Skeletal muscle tissue (tissue), 4 donors: ENCODE measurements around the gene ALPK3. TPM values are rescaled to one million over a fixed set of nuclear protein-coding genes. Genes with fewer than 3 reads are reported as not detected.
A peak's percentile ranks its signal among the peaks of the same experiment; 100 is the strongest.

ENCODE experiments used
- H3K27ac ChIP-seq: one replicate; pipeline ENCODE4 v1.7.0; 2013; ENCODE audit warnings: mild to moderate bottlenecking, low read depth, low read length, inconsistent platforms
- H3K27me3 ChIP-seq, 3 donors: one replicate each; pipeline ENCODE4 v1.7.0; 2013; ENCODE audit warnings: low read length in 3 of 3; ENCODE audit not compliant: control insufficient read depth in 3 of 3, insufficient read depth in 3 of 3
- H3K36me3 ChIP-seq, 3 donors: one replicate each; pipeline ENCODE4 v1.7.0; 2013; ENCODE audit warnings: low read length in 3 of 3; ENCODE audit not compliant: control insufficient read depth in 3 of 3, insufficient read depth in 3 of 3
- H3K4me1 ChIP-seq, 3 donors: one replicate each; pipeline ENCODE4 v1.7.0; 2013; ENCODE audit warnings: low read length in 3 of 3, mild to moderate bottlenecking in 3 of 3; ENCODE audit not compliant: control insufficient read depth in 3 of 3, insufficient read depth in 3 of 3
- H3K4me3 ChIP-seq, 3 donors: one replicate each; pipeline ENCODE4 v1.7.0; 2013; ENCODE audit warnings: low read length in 3 of 3
- H3K9ac ChIP-seq, 3 donors: one replicate each; pipeline ENCODE4 v1.7.0; 2013; ENCODE audit warnings: low read length in 3 of 3, mild to moderate bottlenecking in 3 of 3, moderate library complexity in 2 of 3, low read depth in 1 of 3
- H3K9me3 ChIP-seq, 3 donors: one replicate each; pipeline ENCODE4 v1.7.0; 2013; ENCODE audit warnings: low read length in 3 of 3; ENCODE audit not compliant: control insufficient read depth in 3 of 3
- total RNA-seq: library from RNA; depleted of rRNA; stranded (reverse); fragments of >200 nt; gene quantifications from one replicate; pipeline ENCODE4 v1.2.3, GENCODE V29; 2014
- donor health status: Osteomylitis.

Gene ALPK3
- total RNA-seq, 1 donor from 2014 or later: 33.4 TPM

GRCh38 chr15:84830036-84830435 is 12.9 kb downstream of the ALPK3 start:
- H3K4me1 ChIP-seq: peaks cover 92 to 98% (median 93%) of the 10 kb centered on the region in 3 donors
- H3K27ac ChIP-seq: peak overlapping the region; percentile 97
- no peak overlapping the region for H3K4me3 ChIP-seq
- no peak overlapping the region for H3K9ac ChIP-seq
- peaks cover 30 to 38% (median 32%) of the 10 kb centered on the region in 3 donors for H3K36me3 ChIP-seq
- H3K27me3 ChIP-seq: no peaks in the 10 kb centered on the region
- no peaks in the 10 kb centered on the region for H3K9me3 ChIP-seq

- Histone ChIP-seq H3K27me3 (no peaks in the 10 kb centered on the region), H3K9ac (peak overlapping the region in 2 of 3 donors; percentile 17 to 39), H3K27ac (peak overlapping the region; percentile 97), H3K36me3 (peaks cover 30 to 43% (median 32%) of the 10 kb centered on the region in 3 donors), H3K4me1 (peaks cover 93 to 99% (median 95%) of the 10 kb centered on the region in 3 donors), H3K4me3 (no peak overlapping the region), H3K9me3 (no peaks in the 10 kb centered on the region)
These were observed 13.9 kb downstream of the ALPK3 start for GRCh38 chr15:84831028-84831427.

GRCh38 chr15:84831613-84832012 is 14.5 kb downstream of the ALPK3 start:
- Histone ChIP-seq H3K9ac (peak overlapping the region in 1 of 3 donors; percentile 50), H3K27me3 (no peaks in the 10 kb centered on the region), H3K4me1 (peaks cover 93 to 99% (median 95%) of the 10 kb centered on the region in 3 donors), H3K27ac (peak overlapping the region; percentile 97), H3K36me3 (peaks cover 27 to 38% (median 32%) of the 10 kb centered on the region in 3 donors), H3K4me3 (no peak overlapping the region), H3K9me3 (no peaks in the 10 kb centered on the region)

- no peaks in the 10 kb centered on the region for H3K9me3 ChIP-seq
- peaks cover 21 to 36% (median 30%) of the 10 kb centered on the region in 3 donors for H3K36me3 ChIP-seq
- H3K27ac ChIP-seq: peak overlapping the region; percentile 97
- peak overlapping the region in 2 of 3 donors; percentile 42 to 50 for H3K9ac ChIP-seq
- H3K27me3 ChIP-seq: no peaks in the 10 kb centered on the region
- H3K4me3 ChIP-seq: no peak overlapping the region
- peaks cover 93 to 99% (median 95%) of the 10 kb centered on the region in 3 donors for H3K4me1 ChIP-seq
These were observed 15.4 kb downstream of the ALPK3 start for GRCh38 chr15:84832448-84833040.

GRCh38 chr15:84833447-84834228 is 16.5 kb downstream of the ALPK3 start:
- no peaks in the 10 kb centered on the region for H3K9me3 ChIP-seq
- peaks cover 16 to 32% (median 27%) of the 10 kb centered on the region in 3 donors for H3K36me3 ChIP-seq
- H3K27ac ChIP-seq: peak overlapping the region; percentile 97
- peak overlapping the region in 1 of 3 donors; percentile 37 for H3K4me3 ChIP-seq
- no peaks in the 10 kb centered on the region for H3K27me3 ChIP-seq
- peak overlapping the region; percentile 22 to 75 (median 55) for H3K9ac ChIP-seq
- peaks cover 91 to 97% (median 93%) of the 10 kb centered on the region in 3 donors for H3K4me1 ChIP-seq

- peaks cover 91 to 97% (median 93%) of the 10 kb centered on the region in 3 donors for H3K4me1 ChIP-seq
- H3K9ac ChIP-seq: peak overlapping the region; percentile 22 to 75 (median 69)
- peaks cover 21 to 33% (median 31%) of the 10 kb centered on the region in 3 donors for H3K36me3 ChIP-seq
- peak overlapping the region in 2 of 3 donors; percentile 3 to 15 for H3K4me3 ChIP-seq
- H3K9me3 ChIP-seq: no peaks in the 10 kb centered on the region
- H3K27ac ChIP-seq: peak overlapping the region; percentile 97
- H3K27me3 ChIP-seq: no peaks in the 10 kb centered on the region
These were observed 17.2 kb downstream of the ALPK3 start for GRCh38 chr15:84834229-84834955.

- H3K4me1 ChIP-seq: peaks cover 92 to 98% (median 94%) of the 10 kb centered on the region in 3 donors
- H3K9me3 ChIP-seq: no peaks in the 10 kb centered on the region
- H3K27ac ChIP-seq: peak overlapping the region; percentile 97
- peaks cover 24 to 37% (median 36%) of the 10 kb centered on the region in 3 donors for H3K36me3 ChIP-seq
- no peaks in the 10 kb centered on the region for H3K27me3 ChIP-seq
- peak overlapping the region in 1 of 3 donors; percentile 50 for H3K4me3 ChIP-seq
- H3K9ac ChIP-seq: peak overlapping the region; percentile 60 to 75 (median 69)
These were observed 17.8 kb downstream of the ALPK3 start for GRCh38 chr15:84834969-84835368.

GRCh38 chr15:84835661-84836337 is 18.6 kb downstream of the ALPK3 start:
- Histone ChIP-seq H3K27me3 (no peaks in the 10 kb centered on the region), H3K9ac (peak overlapping the region; percentile 60 to 75 (median 69)), H3K36me3 (peaks cover 28 to 35% (median 34%) of the 10 kb centered on the region in 3 donors), H3K4me1 (peaks cover 92 to 98% (median 95%) of the 10 kb centered on the region in 3 donors), H3K9me3 (no peaks in the 10 kb centered on the region), H3K27ac (peak overlapping the region; percentile 97), H3K4me3 (peak overlapping the region in 2 of 3 donors; percentile 33 to 50)

- Histone ChIP-seq H3K4me1 (peaks cover 94 to 98% (median 97%) of the 10 kb centered on the region in 3 donors), H3K27ac (peak overlapping the region; percentile 97)
These were observed 19.7 kb downstream of the ALPK3 start for GRCh38 chr15:84836844-84837243.

More at GRCh38 chr15:84836844-84837243, 19.7 kb downstream of the ALPK3 start:
- H3K9ac ChIP-seq: peak overlapping the region; percentile 43 to 75 (median 69)
- H3K9me3 ChIP-seq: no peaks in the 10 kb centered on the region
- H3K4me3 ChIP-seq: peak overlapping the region in 2 of 3 donors; percentile 33 to 50
- no peaks in the 10 kb centered on the region for H3K27me3 ChIP-seq
- peaks cover 31 to 37% (median 35%) of the 10 kb centered on the region in 3 donors for H3K36me3 ChIP-seq
